Fibroblast of mammary gland (primary cell): ENCODE data around the gene FRAS1.
"Not testable (repeated sequence)": the region's sequence is repeated elsewhere in the genome, so short reads cannot be mapped to it uniquely, and the experiment has no call there.

Experiments used
- DNase-seq: peaks from one replicate; pipeline ENCODE4 v3.0.0-alpha.2; 2010; ENCODE audit warnings: low read depth
- H3K4me3 ChIP-seq: 2 replicates; pipeline ENCODE4 v1.5.1; 2011; ENCODE audit warnings: low read depth, mild to moderate bottlenecking, low read length, moderate library complexity; ENCODE audit not compliant: control insufficient read depth
- CTCF ChIP-seq: conservative IDR thresholded peaks from 2 replicates; pipeline ENCODE4 v1.5.1; 2011; ENCODE audit warnings: low read depth, low read length, inconsistent platforms; ENCODE audit not compliant: control insufficient read depth, insufficient read depth

The FRAS1 gene

GRCh38 chr4:78459327-78459726 lies 402.2 kb downstream of the FRAS1 start:
- no peak for DNase-seq
- TF ChIP-seq CTCF: no peak

GRCh38 chr4:78460368-78460767 lies 403.2 kb downstream of the FRAS1 start:
- no peak for DNase-seq
- H3K4me3 ChIP-seq: no peak overlapping the region
- no peak for TF ChIP-seq CTCF

More at GRCh38 chr4:78459327-78459726, 402.2 kb downstream of the FRAS1 start:
- H3K4me3 ChIP-seq: no peak overlapping the region

GRCh38 chr4:78464265-78464664 lies 407.1 kb downstream of the FRAS1 start:
- no peak for TF ChIP-seq CTCF
- no peak overlapping the region for H3K4me3 ChIP-seq
- no peak for DNase-seq

- H3K4me3 ChIP-seq, DNase-seq: not testable (repeated sequence)
These were observed 410.1 kb downstream of the FRAS1 start for GRCh38 chr4:78467223-78467622.

GRCh38 chr4:78468272-78468671 lies 411.1 kb downstream of the FRAS1 start:
- no peak for DNase-seq
- TF ChIP-seq CTCF: no peak
- no peak overlapping the region for H3K4me3 ChIP-seq

- DNase-seq: no peak
- H3K4me3 ChIP-seq: no peak overlapping the region
- no peak for TF ChIP-seq CTCF
These were observed 419.1 kb downstream of the FRAS1 start for GRCh38 chr4:78476108-78476704.

GRCh38 chr4:78477276-78477675 lies 420.2 kb downstream of the FRAS1 start:
- TF ChIP-seq CTCF: no peak
- peak; percentile 91 for DNase-seq
- H3K4me3 ChIP-seq: no peak overlapping the region

- DNase-seq: no peak
- no peak overlapping the region for H3K4me3 ChIP-seq
These were observed 421.4 kb downstream of the FRAS1 start for GRCh38 chr4:78478523-78478922.

More at GRCh38 chr4:78478523-78478922, 421.4 kb downstream of the FRAS1 start:
- no peak for TF ChIP-seq CTCF
